NCI-H774 (cell line): Measurements from ENCODE around the gene VIPAS39.

Experiments used
- DNase-seq: peaks from one replicate; lab custom pipeline; 2025; lab: John Stamatoyannopoulos, UW

The VIPAS39 gene

GRCh38 chr14:77457522-77458248 lies at the start of gene VIPAS39, which contains the start of gene AHSA1:
Gene VIPAS39 (minus strand): TSS chr14:77457601. CDS start chr14:77454102, 3,499 bp downstream.
Gene AHSA1 (plus strand): TSS chr14:77458093. CDS start chr14:77458190, 97 bp downstream.
- DNase-seq, result peak; percentile 90

- DNase-seq, result no peak
Observed at GRCh38 chr14:77505031-77505430, 47.6 kb upstream of the VIPAS39 start.

- no peak for DNase-seq
Observed at GRCh38 chr14:77503138-77503537, 45.7 kb upstream of the VIPAS39 start.

GRCh38 chr14:77502109-77502782 lies 44.8 kb upstream of the VIPAS39 start:
- DNase-seq, result no peak

GRCh38 chr14:77498984-77499527 lies 41.7 kb upstream of the VIPAS39 start:
- no peak for DNase-seq

GRCh38 chr14:77498120-77498979 lies 40.9 kb upstream of the VIPAS39 start, which contains the start of gene ISM2:
Gene ISM2 (minus strand): TSS chr14:77498816. CDS start chr14:77498793, 23 bp downstream.
- peak; percentile 10 for DNase-seq

- no peak for DNase-seq
Observed at GRCh38 chr14:77495334-77495733, 37.9 kb upstream of the VIPAS39 start.

GRCh38 chr14:77491056-77491455 lies 33.7 kb upstream of the VIPAS39 start:
- DNase-seq, result no peak

GRCh38 chr14:77490347-77490986 lies 33.1 kb upstream of the VIPAS39 start:
- DNase-seq, result no peak

GRCh38 chr14:77489041-77489440 lies 31.6 kb upstream of the VIPAS39 start:
- DNase-seq, result no peak

- no peak for DNase-seq
Observed at GRCh38 chr14:77488558-77488957, 31.2 kb upstream of the VIPAS39 start.

GRCh38 chr14:77485901-77486678 lies 28.7 kb upstream of the VIPAS39 start:
- DNase-seq, result no peak

- DNase-seq, result no peak
Observed at GRCh38 chr14:77485256-77485655, 27.9 kb upstream of the VIPAS39 start.

- no peak for DNase-seq
Observed at GRCh38 chr14:77482422-77482821, 25.0 kb upstream of the VIPAS39 start.

GRCh38 chr14:77478796-77479195 lies 21.4 kb upstream of the VIPAS39 start:
- no peak for DNase-seq

GRCh38 chr14:77478029-77478428 lies 20.6 kb upstream of the VIPAS39 start:
- DNase-seq, result no peak

GRCh38 chr14:77475432-77476115 lies 18.2 kb upstream of the VIPAS39 start:
- DNase-seq, result no peak

- DNase-seq, result no peak
Observed at GRCh38 chr14:77474479-77475177, 17.2 kb upstream of the VIPAS39 start.

- no peak for DNase-seq
Observed at GRCh38 chr14:77473921-77474320, 16.5 kb upstream of the VIPAS39 start.
